Medulla oblongata (tissue), 1 donor: ENCODE results near the gene SND1.

ENCODE experiments used
- DNase-seq: peaks from one replicate; pipeline ENCODE4 v3.0.0-alpha.2; 2015; ENCODE audit errors: extremely low spot score

SND1 gene

GRCh38 chr7:128114806-128115205 is 462.8 kb downstream of the SND1 start:
- no peak for DNase-seq

GRCh38 chr7:128115336-128115820 is 463.4 kb downstream of the SND1 start:
- DNase-seq = no peak

GRCh38 chr7:128115821-128116723 is 464.1 kb downstream of the SND1 start:
- DNase-seq = no peak

GRCh38 chr7:128116740-128117139 is 464.7 kb downstream of the SND1 start:
- DNase-seq = no peak

GRCh38 chr7:128117691-128118090 is 465.7 kb downstream of the SND1 start:
- DNase-seq = no peak

- DNase-seq = no peak
These were observed 467.0 kb downstream of the SND1 start for GRCh38 chr7:128119036-128119435.

GRCh38 chr7:128120116-128120515 is 468.1 kb downstream of the SND1 start:
- no peak for DNase-seq

GRCh38 chr7:128120976-128121490 is 469.0 kb downstream of the SND1 start:
- DNase-seq = no peak

- no peak for DNase-seq
These were observed 469.9 kb downstream of the SND1 start for GRCh38 chr7:128121711-128122530.

- no peak for DNase-seq
These were observed 470.7 kb downstream of the SND1 start for GRCh38 chr7:128122576-128123290.

- DNase-seq = no peak
These were observed 471.5 kb downstream of the SND1 start for GRCh38 chr7:128123291-128124037.

- DNase-seq = no peak
These were observed 472.8 kb downstream of the SND1 start for GRCh38 chr7:128124786-128125185.

GRCh38 chr7:128125816-128126215 is 473.8 kb downstream of the SND1 start:
- DNase-seq = no peak

- no peak for DNase-seq
These were observed 476.4 kb downstream of the SND1 start for GRCh38 chr7:128128401-128128800.

GRCh38 chr7:128129224-128129864 is 477.4 kb downstream of the SND1 start:
- no peak for DNase-seq

- DNase-seq = no peak
These were observed 479.1 kb downstream of the SND1 start for GRCh38 chr7:128131115-128131514.

GRCh38 chr7:128131731-128132130 is 479.7 kb downstream of the SND1 start:
- DNase-seq = no peak

- DNase-seq = no peak
These were observed 480.6 kb downstream of the SND1 start for GRCh38 chr7:128132426-128133069.

- DNase-seq = peak; percentile 7
These were observed 483.1 kb downstream of the SND1 start for GRCh38 chr7:128135159-128135514.
